OCI-LY7 (cell line): Measurements from ENCODE around the gene UBE2E1.

Experiments
- CTCF ChIP-seq: fragments of 200-600 bp; sonication (generic); conservative IDR thresholded peaks from 2 replicates; pipeline ENCODE4 v1.5.1; 2014; ENCODE audit warnings: mild to moderate bottlenecking, antibody characterized with exemption, low read length, moderate library complexity, mixed read lengths
- EZH2phosphoT487 ChIP-seq: fragments of 200-600 bp; sonication (generic); IDR thresholded peaks from 2 replicates; pipeline ENCODE4 v1.6.1; 2018; ENCODE audit warnings: low read depth, borderline replicate concordance, mild to moderate bottlenecking, mixed run types, antibody characterized with exemption, low read length, moderate library complexity, mixed read lengths

- TF ChIP-seq CTCF (peak; percentile 75), EZH2phosphoT487 (no peak)
These were observed 44.3 kb upstream of the UBE2E1 start for GRCh38 chr3:23761440-23761896.
